GM21526 (cell line): ENCODE measurements around the gene CEP164.

Experiments used
- ATAC-seq: cut with Tn5 transposase; IDR thresholded peaks from one replicate; pipeline ENCODE4 v1.9.1; 2021; ENCODE audit warnings: moderate library complexity; ENCODE audit not compliant: unreplicated experiment, low FRiP score

CEP164 gene

GRCh38 chr11:117417856-117418255, 90.2 kb downstream of the CEP164 start:
- ATAC-seq = no peak

- ATAC-seq = no peak
Measured at GRCh38 chr11:117418737-117419481, 91.3 kb downstream of the CEP164 start.

- ATAC-seq = no peak
Measured at GRCh38 chr11:117419482-117420142, 92.0 kb downstream of the CEP164 start.

- no peak for ATAC-seq
Measured at GRCh38 chr11:117420143-117420485, 92.5 kb downstream of the CEP164 start.

GRCh38 chr11:117420598-117420997, 92.9 kb downstream of the CEP164 start:
- no peak for ATAC-seq

- ATAC-seq = no peak
Measured at GRCh38 chr11:117421041-117421440, 93.4 kb downstream of the CEP164 start.

GRCh38 chr11:117421476-117421875, 93.8 kb downstream of the CEP164 start:
- no peak for ATAC-seq

GRCh38 chr11:117423046-117423575, 95.5 kb downstream of the CEP164 start:
- ATAC-seq = no peak

- no peak for ATAC-seq
Measured at GRCh38 chr11:117424781-117425180, 97.1 kb downstream of the CEP164 start.

- ATAC-seq = no peak
Measured at GRCh38 chr11:117425679-117426296, 98.1 kb downstream of the CEP164 start.

GRCh38 chr11:117426297-117426685, 98.6 kb downstream of the CEP164 start:
- no peak for ATAC-seq

- ATAC-seq = no peak
Measured at GRCh38 chr11:117426941-117427340, 99.3 kb downstream of the CEP164 start.

GRCh38 chr11:117427356-117427874, 99.8 kb downstream of the CEP164 start:
- no peak for ATAC-seq

GRCh38 chr11:117428186-117428855, 100.7 kb downstream of the CEP164 start:
- no peak for ATAC-seq

GRCh38 chr11:117428856-117429229, 101.2 kb downstream of the CEP164 start:
- ATAC-seq = no peak

- ATAC-seq = no peak
Measured at GRCh38 chr11:117430293-117430955, 102.8 kb downstream of the CEP164 start.

- ATAC-seq = no peak
Measured at GRCh38 chr11:117431436-117431835, 103.8 kb downstream of the CEP164 start.

- no peak for ATAC-seq
Measured at GRCh38 chr11:117433717-117434116, 106.1 kb downstream of the CEP164 start.

- no peak for ATAC-seq
Measured at GRCh38 chr11:117434481-117434880, 106.8 kb downstream of the CEP164 start.

- ATAC-seq = no peak
Measured at GRCh38 chr11:117435326-117435725, 107.7 kb downstream of the CEP164 start.
